Omental fat pad (tissue), 4 donors: Measurements from ENCODE around the gene PAX3. TPM values are rescaled to one million over a fixed set of nuclear protein-coding genes. Genes with fewer than 3 reads are reported as not detected.

Experiments used
- ATAC-seq: fragments of 150-250 bp; one replicate; pipeline ENCODE4 v1.9.1; 2016; ENCODE audit warnings: mild to moderate bottlenecking, moderate library complexity; ENCODE audit not compliant: low FRiP score
- DNase-seq: peaks from one replicate; pipeline ENCODE4 v3.0.0-alpha.2; 2019; ENCODE audit warnings: low spot score
- total RNA-seq, 4 donors: library from RNA; depleted of rRNA; stranded (reverse); fragments of >200 nt; gene quantifications; one replicate each; pipeline ENCODE4 v1.1.0, GENCODE V29; 2016
- TF ChIP-seq, protein P1 (sequence below), 3 donors: fragments of 450-650 bp; IDR thresholded peaks; one replicate each; pipeline ENCODE4 v1.5.1; 2016 to 2017; ENCODE audit warnings: antibody characterized with exemption in 3 of 3, mild to moderate bottlenecking in 3 of 3, moderate library complexity in 2 of 3

The PAX3 gene
- total RNA-seq, 4 donors from 2014 or later, result not detected

DNA sequence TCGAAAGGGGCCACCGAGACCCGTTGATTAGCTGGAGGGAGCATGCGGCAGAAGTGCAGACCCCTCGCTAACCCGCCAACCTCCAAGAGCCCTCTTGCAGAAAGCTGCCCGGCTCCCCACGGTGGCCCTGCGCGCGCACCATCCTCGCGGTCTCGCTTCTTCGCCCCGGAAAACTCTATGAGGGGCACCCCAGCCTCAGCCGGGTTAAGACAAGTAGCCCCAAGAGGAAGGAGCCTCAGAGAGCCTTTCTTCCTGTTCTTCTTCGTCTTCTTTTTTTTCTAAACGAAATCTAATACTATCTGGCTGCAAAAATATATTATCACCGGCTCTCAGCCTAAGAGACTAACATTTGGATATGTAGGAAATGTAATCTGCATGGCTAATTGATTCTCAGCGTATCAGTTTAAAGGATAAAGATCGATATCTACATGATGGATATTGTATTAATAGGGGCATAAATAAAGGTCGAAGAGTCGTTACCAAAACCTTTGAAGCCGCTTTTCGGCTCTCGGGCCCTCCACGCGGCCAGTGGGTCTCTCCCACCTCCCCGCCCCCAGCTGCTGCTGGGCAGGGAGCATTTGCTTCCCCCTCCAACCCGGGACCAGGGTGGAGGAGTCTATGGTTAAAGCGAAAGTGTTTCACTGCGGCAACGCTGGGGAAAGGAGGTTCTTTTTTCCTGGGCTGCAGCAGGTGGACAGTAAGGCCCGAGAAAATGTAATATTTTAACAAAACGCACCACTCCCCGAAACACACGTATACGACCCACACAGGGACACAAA, 6.1 kb upstream of the PAX3 start:
- ATAC-seq (no peak), DNase-seq (no peak)
- TF ChIP-seq, protein P1, sequence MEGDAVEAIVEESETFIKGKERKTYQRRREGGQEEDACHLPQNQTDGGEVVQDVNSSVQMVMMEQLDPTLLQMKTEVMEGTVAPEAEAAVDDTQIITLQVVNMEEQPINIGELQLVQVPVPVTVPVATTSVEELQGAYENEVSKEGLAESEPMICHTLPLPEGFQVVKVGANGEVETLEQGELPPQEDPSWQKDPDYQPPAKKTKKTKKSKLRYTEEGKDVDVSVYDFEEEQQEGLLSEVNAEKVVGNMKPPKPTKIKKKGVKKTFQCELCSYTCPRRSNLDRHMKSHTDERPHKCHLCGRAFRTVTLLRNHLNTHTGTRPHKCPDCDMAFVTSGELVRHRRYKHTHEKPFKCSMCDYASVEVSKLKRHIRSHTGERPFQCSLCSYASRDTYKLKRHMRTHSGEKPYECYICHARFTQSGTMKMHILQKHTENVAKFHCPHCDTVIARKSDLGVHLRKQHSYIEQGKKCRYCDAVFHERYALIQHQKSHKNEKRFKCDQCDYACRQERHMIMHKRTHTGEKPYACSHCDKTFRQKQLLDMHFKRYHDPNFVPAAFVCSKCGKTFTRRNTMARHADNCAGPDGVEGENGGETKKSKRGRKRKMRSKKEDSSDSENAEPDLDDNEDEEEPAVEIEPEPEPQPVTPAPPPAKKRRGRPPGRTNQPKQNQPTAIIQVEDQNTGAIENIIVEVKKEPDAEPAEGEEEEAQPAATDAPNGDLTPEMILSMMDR (IDR thresholded peaks at IDR 0.05), result no peak

DNA sequence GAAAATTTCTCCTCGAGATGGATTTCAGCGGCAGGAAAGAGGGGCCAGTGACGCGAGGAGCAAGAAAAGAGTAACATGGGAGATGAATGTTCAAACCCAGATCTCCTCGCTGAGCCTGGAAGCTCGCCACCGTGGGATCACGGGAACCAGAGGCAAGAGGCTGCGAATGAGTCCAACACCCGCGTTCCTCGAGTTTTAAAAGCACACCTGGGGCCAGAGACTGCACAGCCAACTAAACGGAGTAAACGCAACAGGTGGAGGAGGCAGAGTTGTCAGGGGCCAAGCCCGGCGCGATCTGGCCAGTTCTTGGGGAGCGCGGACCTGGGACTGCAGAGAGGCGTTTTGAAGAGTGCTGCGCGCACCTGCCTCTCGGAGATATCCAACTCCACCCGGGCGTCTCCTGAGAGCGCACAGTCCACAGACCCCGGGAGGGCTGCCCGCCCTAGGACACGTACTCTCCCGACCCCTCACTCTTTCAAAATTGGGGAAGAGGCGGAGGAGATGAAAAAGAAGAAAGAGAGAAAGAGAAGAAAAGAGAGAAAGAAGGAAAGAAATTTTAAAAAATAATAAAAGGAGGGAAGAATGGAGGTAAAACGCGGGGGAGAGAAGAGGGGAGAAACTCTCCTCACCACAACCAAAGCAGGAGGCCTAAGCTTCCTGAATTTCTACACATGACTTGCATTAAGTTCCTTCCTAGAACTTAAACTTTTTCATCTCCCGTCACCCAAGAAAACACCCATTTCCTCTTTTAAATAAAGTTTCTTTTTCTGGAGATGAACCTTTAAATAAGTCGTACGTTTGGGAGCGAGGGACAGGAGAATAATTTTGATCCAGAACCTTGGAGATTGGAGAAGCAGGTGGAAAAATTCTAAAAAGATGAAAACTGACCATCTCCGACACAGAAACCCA, 5.3 kb upstream of the PAX3 start:
- ATAC-seq (no peak), DNase-seq (no peak)
- TF ChIP-seq, protein P1 (IDR thresholded peaks at IDR 0.05), result no peak

DNA sequence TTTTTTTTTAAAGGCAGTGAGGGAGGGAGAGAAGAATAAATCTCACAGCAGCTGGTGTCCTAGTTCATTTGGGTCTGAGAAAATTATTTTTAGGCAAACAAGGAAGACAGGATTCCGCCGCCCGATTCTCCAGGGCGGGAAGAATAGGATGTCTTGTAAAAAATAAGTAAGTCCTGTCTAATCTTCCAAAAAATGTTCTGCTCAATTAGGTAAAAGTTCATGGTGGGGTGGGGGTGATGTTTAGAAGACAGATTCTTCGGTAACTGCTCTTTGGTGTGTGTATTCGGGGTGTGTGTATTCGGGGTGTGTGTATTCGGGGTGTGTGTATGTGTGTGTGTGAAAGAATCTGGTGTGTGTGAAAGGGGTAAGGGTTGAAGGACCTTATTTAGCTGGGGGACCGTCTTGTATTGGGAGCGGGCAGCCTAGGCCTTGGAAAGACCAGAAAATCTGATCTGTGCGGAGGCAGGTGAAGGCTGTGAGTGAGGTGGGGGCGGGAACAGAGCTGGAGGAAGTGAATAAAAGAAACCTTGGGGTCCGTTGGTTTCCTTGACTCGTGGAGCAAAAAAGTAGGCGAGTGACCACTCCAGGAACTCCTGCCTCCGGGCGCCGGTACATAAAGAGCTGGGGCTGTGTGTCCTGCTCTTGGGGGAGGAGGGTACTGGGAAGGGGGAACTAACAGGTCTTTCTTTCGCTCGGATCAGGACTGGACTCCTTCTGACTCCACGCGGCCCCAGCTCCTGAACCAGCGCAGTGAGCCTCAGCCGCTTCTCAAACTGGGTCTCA, 4.4 kb upstream of the PAX3 start:
- ATAC-seq (no peak), DNase-seq (no peak)
- TF ChIP-seq, protein P1 (IDR thresholded peaks at IDR 0.05), result no peak

DNA sequence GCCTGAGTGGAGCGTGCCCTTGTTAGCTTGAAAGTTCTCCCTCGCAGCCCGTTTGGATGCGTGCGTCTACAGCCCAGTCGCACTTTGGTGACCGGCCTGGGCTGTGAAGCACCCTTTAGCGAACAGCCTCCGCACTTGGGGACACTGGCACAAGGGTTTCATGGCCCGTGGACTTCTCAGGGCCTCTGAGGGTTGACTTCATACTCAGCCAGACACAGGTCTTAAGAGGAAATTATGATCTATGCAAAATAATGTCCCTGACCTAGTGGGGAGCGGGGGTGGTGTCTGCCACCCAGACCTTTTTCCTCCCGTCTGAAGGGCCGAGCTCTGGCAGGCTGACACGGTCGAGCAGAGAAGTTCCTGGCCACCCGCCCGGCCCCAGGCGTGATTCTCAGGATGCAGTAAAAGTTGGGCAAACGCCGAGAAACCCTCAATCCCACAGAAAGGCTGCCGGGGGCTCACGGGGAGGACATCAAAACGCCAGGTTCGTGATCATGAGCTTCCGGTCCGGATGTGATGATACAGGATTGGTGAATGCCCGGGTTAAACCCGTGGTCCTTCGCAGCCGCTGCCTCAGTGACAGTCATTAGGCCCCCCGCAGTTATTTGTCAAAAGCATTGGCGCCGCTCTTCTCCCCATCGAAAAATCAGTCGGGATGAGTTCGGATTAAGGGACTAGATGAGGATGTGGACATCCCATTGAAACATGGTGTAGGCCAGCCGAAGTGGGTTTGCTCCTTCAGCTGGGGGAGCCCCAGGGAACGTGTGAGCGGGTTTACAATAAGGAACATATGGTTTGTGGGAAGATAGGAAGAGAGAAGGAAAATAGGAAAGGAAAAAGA, 3.6 kb upstream of the PAX3 start:
- TF ChIP-seq, protein P1 (IDR thresholded peaks at IDR 0.05), result no peak
- DNase-seq (no peak), ATAC-seq (no peak)

DNA sequence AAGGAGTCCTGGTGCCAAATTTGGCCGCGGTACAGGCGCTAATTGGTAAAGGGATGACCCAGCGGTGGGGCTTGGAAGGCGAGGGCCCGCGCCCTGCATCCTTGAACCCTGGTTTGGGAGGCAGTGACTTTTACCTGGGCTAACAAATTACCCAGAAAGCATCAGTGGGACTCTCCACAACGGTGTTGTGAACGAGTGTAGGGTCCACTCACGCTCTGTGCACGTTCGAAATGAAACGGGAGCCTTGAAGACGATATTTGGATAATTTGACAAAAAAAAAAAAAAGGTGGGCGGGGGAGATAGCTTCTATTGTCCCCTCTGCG, 3.0 kb upstream of the PAX3 start:
- TF ChIP-seq, protein P1 (IDR thresholded peaks at IDR 0.05), result no peak
- no peak for DNase-seq
- no peak for ATAC-seq
